Measurements from ENCODE around the gene KRT81.

KRT81 gene

GRCh38 chr12:52238207-52238840 lies 53.0 kb downstream of the KRT81 start:
- TF ChIP-seq CTCF (conservative IDR thresholded peaks at IDR 0.05; ENCODE audit: low read length), result no peak
- no peak for TF ChIP-seq EZH2phosphoT487 (IDR thresholded peaks at IDR 0.05; ENCODE audit: borderline replicate concordance)
- Histone ChIP-seq H3F3A (ENCODE audit: low read depth) (no peaks in the 10 kb centered on the region), H2AFZ (ENCODE audit: low read length) (no peak overlapping the region), H3K27me3 (ENCODE audit: insufficient read depth, low read length, poor library complexity, severe bottlenecking) (no peaks in the 10 kb centered on the region), H3K4me2 (ENCODE audit: low read depth, low read length, poor library complexity, severe bottlenecking) (no peak overlapping the region), H3K9me2 (replicated peaks; ENCODE audit: low read depth, low read length) (no peaks in the 10 kb centered on the region), H4K20me1 (ENCODE audit: insufficient read depth, low read length, poor library complexity, severe bottlenecking) (no peaks in the 10 kb centered on the region), H3K79me2 (ENCODE audit: insufficient read depth, low read length) (no peaks in the 10 kb centered on the region), H3K4me3 (ENCODE audit: low read length, poor library complexity, severe bottlenecking) (no peak overlapping the region), H3K9me3 (ENCODE audit: insufficient read depth, low read depth, low read length) (no peaks in the 10 kb centered on the region), H3K9ac (ENCODE audit: low read depth, low read length, poor library complexity, severe bottlenecking) (no peak overlapping the region), H3K4me1 (ENCODE audit: insufficient read depth, low read length, poor library complexity, severe bottlenecking) (no peaks in the 10 kb centered on the region), H3K36me3 (ENCODE audit: insufficient read depth, low read length) (no peaks in the 10 kb centered on the region)

- Histone ChIP-seq H3K4me3 (ENCODE audit: low read length, poor library complexity, severe bottlenecking) (no peak overlapping the region), H3K9ac (ENCODE audit: low read depth, low read length, poor library complexity, severe bottlenecking) (no peak overlapping the region), H2AFZ (ENCODE audit: low read length) (no peak overlapping the region), H3K9me2 (replicated peaks; ENCODE audit: low read depth, low read length) (no peaks in the 10 kb centered on the region), H3K27me3 (ENCODE audit: insufficient read depth, low read length, poor library complexity, severe bottlenecking) (no peaks in the 10 kb centered on the region), H3K9me3 (ENCODE audit: insufficient read depth, low read depth, low read length) (no peaks in the 10 kb centered on the region), H3K36me3 (ENCODE audit: insufficient read depth, low read length) (no peaks in the 10 kb centered on the region), H3K4me1 (ENCODE audit: insufficient read depth, low read length, poor library complexity, severe bottlenecking) (no peaks in the 10 kb centered on the region), H3K4me2 (ENCODE audit: low read depth, low read length, poor library complexity, severe bottlenecking) (no peak overlapping the region), H3K79me2 (ENCODE audit: insufficient read depth, low read length) (no peaks in the 10 kb centered on the region), H3F3A (ENCODE audit: low read depth) (no peaks in the 10 kb centered on the region), H4K20me1 (ENCODE audit: insufficient read depth, low read length, poor library complexity, severe bottlenecking) (no peaks in the 10 kb centered on the region)
- TF ChIP-seq EZH2phosphoT487 (IDR thresholded peaks at IDR 0.05; ENCODE audit: borderline replicate concordance) (no peak), CTCF (conservative IDR thresholded peaks at IDR 0.05; ENCODE audit: low read length) (no peak)
Measured at GRCh38 chr12:52236386-52237050, 54.8 kb downstream of the KRT81 start.
